HG02970 (cell line): ENCODE data around the gene ESPN.
"Not testable (repeated sequence)": the region's sequence is repeated elsewhere in the genome, so short reads cannot be mapped to it uniquely, and the experiment has no call there.

Source experiments
- ATAC-seq: cut with Tn5 transposase; IDR thresholded peaks from one replicate; pipeline ENCODE4 v1.9.1; 2021; ENCODE audit warnings: mild to moderate bottlenecking, moderate library complexity, moderate number of reproducible peaks; ENCODE audit not compliant: unreplicated experiment, low FRiP score

ESPN gene

DNA sequence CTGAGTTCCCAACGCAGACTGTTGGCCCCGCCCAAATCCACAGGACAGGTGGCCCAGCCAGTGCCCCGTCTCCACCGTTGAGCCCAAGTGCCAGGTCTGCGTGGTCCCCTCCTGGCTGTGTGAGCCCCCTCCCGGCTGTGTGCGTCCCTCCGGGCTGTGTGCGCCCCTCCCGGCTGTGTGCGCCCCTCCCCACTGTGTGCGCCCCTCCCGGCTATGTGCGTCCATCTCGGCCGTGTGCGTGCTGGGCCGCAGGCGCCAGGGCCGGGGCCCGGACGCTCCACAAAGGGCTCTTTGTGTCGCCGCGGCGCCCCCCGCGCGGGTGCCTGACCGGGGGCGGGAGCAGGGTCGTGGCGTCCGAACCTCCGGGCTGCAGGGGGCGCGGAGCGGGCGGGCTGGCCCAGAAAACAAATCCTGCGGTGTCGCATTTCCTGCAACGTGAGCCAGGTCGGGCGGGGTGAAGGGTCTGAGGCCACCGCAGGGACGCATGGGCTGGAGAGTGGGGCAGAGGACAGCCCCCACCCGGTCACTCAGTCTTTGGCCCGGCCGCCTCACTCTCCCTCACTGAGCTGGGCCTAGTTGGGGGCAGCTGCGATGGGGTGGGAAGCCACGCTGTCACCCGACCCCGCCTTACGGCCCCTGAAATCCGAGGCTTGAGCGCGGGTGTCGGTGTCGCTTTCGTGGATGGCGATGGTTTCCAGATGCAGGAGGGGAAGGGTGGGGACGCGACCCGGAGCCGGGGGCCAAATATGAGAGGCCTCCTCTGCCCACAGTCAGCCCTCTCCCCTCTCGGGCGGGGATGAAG lies 22.6 kb downstream of the ESPN start:
- ATAC-seq, result no peak

DNA sequence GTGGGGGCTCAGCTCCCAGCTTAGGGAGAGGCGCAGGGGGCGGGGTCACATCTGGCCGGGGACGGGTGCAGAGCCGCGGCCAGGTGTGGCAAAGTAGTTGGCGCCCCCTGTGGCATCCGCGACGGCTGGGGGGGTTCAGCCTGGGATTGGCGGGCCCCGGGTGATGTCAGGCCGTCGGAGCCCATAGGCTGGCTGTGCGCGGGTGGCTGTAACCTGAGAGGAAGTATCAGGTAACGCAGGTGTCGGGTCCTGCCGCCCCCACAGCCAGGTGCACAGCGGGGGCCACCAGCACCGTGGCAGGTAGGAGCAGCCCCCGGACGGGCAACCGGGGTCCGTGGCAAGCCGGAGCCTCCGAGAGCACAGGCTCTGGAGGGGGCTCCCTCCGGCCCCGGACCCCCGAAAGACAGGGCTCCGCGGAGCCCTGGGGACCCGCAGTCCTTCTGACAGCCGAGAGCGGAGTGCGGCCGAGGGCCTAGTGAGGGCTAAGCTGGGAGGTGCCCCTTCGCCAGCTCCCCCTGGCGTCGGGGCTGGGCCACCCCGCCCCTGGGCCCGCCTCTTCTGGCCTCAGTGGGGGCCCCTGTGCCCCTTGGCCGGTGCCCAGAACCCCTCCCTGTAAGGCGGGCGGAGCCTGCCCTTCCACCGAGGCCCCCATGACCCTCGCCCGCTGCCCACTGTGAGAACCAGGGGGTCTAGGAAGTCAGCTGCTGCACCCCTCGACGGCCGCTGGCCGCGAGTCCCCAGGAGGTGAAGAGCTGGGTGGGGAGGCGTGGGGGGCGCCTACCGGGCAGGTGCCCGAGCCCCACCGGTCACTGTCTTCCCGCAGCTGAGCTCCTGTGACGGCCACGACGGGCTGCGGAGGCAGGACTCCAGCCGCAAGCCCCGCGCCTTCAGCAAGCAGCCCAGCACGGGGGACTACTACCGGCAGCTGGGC lies 23.5 kb downstream of the ESPN start:
- ATAC-seq, result no peak

DNA sequence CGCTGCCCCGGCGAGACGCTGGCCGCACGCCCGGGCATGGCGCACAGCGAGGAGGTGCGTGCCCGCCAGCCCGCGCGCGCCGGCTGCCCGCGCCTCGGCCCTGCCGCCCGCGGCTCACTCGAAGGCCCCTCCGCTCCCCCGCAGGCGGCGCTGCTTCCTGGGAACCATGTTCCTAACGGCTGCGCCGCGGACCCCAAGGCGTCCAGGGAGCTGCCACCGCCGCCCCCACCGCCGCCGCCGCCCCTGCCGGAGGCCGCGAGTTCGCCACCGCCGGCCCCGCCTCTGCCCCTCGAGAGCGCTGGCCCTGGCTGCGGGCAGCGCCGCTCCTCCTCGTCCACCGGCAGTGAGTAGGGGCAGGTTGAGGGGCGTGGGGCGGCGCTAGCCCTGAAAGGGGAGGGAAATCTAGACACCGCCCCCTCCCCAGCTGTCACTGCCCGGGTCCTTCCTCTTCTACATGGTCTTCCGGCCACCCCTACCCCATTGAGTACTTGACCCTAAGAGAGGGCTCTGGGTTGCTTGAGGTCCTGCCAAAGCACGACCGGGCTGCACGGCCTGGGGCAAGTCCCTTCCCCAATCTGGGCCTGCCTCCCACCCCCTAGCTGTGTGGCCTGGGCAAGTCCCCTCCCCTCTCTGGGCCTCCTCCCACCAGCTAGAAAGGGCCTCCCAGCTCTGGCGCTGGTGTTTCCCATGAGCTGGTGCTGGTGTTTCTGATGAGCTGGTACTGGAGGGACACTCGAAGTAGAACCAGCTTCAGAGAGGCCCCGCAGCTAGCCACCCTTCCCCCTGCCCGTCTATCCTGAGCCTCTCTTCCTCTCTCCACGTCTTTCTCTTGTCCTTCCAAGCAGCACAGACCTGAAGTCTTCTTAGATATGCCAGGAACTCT lies 24.4 kb downstream of the ESPN start:
- ATAC-seq, result no peak

DNA sequence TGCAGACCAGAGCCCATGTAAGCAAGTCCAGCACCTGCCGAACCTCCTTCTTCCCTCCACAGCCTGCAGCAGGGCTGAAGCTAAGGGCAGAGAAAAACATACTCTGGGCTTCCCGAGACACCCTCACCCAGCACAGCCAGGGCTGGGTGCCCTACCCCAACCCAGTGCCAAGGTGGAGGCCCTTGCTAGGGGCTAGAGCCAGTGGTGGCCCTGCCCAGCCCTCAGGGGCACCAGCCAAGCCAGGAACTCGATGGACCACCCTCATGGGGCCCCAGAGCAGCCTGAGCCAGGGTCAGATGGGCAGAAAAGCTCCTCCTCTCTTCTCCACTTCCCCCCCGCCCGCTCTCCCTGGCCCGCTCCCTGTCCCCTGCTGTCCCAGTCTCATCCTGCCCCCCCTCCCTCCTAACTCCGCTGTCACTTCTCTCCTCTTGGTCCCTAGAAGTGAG lies 25.5 kb downstream of the ESPN start:
- no peak for ATAC-seq

DNA sequence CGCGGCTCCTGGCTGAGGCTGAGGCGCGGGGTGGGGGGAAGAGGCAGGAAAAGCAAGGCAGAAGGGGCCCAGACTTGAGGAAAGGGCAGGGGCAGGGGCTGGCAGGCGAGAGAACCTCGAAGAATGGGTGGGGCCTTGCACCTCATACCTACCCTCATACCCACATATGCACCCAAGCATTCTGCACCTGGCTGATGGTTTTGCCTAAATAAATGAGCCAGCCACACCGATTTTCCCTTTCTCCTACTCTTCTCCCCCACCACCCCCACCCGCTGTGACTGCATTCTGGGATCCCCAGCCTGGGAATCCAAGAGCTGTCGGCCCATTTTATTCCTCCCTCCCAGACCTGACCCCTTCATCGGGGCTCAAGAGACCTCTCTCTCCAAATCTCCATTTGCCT lies 25.9 kb downstream of the ESPN start:
- not testable (repeated sequence) for ATAC-seq

DNA sequence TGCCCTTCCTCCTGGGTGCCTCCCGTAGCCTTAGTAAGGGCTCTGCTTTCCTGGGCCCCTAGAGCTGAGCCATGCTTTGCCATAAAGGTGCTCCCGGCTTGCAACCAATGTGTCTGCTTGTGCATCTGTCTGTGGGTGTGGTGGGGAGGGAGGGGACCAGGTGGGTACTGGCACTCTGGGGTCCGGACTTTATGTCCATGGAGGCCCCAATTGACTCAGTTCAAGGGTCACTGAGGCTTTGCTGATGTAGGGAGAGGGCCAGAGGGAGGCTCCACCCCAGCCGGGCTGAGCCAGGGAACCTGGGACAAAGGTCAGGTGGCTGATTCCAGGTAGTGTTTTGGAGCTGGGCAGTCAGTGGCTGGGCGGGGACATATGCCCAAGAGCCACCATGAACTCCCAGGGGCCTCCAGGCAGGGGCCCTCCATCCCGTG lies 26.4 kb downstream of the ESPN start:
- ATAC-seq, result no peak

DNA sequence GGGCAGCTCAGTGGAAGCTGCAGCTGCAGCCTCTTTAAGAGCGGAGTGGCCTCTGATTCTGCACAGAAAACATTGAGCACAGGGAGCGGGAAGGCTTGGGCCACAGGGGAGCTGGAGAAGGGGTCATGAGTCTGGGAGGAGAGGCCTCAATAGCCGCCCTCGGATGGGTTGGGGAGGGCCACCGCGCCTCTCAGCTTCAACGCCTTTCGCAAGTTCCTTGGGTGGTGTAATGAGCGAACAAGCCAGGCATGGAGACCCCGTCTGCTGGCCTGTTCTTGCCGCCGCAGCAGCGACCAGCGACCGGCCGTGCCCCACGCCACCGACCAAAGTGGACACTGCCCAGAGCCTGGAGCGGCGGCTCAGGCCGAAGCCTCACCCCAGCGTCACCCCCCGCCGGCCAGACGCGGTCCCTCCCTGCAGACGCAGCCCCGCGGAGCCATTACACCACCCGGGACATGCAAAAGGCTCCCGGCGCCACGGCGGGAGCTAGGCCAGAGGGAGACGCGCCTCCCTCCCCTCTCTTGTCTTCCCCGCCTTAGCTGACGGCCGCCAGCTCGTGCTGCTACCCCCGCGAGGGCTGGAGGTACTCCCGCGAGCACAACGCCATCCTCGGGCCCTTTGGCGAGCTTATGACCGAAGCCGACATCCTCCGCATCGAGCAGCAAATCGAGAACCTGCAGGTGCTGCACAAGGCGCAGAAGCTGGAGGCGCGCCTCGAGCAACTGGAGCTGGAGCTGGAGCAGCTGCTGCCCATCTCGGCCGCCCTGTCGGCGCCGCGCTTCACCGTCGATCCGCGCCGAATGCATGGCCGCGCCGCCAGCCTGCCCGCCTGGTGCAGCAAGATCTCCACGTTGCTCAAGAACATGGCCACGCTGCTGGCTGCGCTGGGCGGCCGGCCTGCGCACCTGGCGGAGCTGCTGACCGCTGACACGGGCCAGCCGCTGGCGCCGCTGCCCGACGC lies 29.6 kb downstream of the ESPN start:
- not testable (repeated sequence) for ATAC-seq

DNA sequence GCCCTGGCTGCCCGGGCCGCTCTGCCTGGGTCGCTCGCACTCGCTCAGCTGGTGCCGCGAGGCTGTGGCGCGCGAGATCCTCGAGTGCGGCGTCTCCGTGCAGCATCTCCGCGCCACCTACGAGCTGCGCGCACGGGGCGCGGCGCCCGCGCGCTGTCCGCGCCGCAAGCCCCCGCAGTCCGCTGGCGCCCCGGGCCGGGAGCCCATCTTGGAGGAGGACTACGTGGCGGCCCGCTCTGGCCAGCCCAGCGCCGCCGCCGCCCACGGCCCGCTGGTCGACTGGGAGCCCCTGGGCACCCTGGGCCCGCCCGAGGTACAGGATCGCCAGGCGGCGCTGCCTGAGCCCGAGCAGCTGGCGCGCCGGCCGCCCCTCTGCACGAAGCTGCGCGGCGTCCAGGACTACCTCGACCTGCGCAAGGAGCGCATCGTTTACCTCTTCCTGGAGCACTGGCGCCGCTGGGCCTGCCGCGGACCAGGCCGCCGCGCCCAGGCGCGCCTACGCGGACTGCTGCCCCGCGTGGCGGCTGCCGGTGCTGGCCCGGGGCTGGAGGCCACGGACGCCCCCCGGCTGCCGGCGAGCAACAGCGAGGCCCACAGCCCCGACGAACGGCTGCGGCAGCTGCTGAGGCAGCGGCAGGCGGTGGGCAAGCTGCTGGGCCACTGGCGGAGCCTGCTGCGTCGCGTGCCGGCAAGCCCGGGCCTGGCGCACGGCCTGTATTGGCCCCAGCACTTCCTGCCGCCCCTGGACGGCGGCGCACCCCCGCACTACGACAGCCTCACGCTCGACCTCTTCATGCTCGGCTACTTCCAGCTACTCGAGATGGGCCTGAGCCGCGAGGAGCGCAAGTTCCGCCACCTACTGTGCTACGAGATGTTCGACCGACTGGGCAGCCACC lies 30.5 kb downstream of the ESPN start:
- no peak for ATAC-seq

DNA sequence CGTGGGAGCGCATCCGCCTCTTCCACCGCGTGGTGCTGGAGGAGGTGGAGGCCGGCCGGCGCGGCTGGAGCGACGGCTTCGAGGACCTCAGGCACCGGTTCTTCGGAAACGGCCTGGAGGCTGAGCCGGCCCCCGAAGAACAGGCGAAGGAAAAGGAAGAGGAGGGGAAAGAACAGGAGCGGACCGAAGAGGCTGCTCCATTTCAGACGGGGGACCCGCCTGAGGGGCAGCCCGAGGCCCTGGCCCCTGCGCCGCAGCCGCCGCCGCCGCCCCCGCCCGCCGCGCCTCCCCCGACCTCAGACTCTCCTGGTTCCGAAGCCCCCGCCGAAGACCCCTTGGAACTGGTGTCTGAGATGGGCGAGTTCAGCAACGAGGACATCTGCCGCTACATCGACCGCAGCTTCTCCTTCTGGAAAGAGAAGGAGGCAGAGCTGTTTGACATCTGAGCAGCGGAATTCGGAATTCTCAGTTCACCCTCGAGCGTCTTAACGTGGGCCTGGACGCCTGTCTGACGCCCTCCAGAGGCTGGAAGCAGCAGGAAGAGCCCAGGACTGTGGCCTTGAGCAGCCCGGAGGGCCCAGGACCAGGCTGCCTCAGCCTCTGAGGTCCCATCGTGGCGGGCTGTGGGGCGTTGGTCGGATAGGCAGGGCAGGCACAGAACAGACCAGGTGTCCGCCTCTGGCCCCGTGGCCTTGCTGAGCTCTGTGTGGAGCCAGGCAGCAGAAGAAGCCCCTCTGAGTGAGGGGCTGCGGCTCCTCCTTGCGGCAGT lies 31.4 kb downstream of the ESPN start:
- not testable (repeated sequence) for ATAC-seq

DNA sequence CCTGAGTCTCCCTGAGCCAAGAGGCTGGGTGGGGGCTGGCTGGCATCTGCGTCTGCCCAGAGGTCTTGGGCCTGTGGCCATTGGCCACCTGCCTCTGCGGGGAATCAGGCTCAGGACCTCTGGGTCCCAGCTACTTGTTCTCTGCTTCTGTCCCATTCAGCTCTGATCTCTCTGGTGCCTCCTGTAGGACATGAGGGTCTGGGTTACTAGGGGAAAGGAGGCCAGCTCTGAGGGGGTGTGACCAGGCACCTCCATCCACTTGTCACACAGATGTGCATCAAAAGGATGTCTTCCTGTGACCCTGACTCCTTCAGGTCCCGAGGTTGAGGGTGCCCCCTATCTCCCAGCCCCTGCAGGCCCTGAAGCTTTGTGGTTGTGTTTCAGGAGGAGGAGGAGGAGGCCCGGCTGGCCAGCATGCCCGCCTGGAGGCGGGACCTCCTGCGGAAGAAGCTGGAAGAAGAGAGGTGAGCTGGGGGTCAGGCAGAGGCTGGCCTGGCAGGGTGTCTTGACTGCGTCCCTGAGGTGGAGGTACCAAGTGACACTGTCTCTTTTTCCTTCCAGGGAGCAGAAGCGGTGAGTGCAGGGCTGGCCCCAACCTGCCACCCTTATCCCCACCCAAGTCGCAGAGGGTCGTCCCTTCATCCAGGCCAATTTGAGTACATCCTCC lies 32.4 kb downstream of the ESPN start:
- ATAC-seq, result no peak

DNA sequence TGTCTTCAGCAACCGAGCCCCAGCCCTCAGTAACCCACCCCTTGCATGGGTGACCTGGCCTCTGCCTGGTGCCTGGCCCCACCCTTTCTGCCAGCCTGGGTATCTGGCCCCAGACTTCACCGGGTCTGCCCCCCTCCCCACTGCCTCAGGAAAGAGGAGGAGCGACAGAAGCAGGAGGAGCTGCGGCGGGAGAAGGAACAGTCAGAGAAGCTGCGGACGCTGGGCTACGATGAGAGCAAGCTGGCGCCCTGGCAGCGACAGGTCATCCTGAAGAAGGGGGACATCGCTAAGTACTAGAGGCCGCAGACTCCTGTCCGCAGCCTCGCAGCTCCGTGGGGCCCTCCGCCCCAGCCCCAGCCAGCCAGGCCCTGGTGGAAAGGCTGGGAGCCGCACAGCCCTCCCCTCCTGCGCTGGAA lies 35.3 kb downstream of the ESPN start:
- no peak for ATAC-seq

DNA sequence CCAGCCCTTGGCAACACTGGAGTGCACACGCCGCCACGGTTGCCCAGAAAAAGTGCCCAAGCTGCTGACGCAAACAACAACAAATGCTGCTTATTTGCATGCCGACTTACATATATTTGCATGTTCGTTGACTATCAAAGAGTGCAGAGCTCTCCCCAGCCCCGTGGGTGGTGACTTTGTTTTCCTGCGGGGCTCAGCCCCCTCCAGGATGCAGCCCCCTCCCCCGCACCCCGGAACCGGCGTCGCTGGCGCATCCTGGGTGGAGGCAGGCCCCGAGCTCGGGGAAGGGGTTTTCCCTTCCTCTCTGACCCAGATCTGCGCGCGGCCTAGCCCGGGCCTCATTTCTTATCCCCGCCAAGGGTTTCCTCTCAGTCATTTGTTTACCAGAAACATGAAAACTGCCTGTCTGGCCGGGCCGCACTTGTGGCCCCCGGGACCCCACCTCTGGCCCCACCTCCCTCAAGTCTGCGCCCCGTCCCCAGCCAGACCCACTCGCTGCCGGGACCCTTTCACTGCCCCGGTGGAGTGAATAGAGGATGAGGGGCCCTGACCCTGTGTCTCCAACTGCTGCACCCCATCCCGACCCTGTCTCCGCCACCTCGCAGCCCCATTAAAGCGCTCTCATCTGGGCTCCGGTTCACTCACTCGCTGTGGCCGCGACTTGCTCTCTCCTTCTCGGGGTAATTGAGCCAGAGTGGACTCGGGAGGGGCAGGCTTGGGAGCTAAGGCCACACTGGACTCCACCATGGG lies 35.9 kb downstream of the ESPN start:
- no peak for ATAC-seq

DNA sequence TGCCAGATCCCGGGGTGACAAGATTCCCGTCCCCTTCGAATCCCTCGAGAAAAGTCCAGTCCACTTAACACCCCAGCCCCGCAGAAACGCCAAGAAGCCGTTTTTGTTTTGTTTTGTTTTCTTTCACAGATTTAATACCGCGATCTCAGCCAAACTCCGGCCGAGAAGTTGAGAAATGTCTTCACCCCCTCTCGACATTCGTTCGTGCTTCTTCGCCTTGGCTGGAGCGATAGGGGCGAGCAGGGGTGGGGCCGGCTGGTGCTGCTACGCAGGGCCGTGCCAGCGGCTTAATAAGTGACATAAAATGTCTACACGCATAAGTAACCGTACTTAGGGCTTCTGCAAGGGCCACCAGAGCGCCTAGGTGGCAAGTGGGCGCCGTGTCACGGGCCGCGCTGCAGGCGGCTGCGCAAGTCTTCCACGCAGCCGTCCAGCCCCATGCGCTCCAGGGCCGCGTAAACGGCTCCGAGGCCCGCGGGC lies 36.5 kb downstream of the ESPN start:
- no peak for ATAC-seq

DNA sequence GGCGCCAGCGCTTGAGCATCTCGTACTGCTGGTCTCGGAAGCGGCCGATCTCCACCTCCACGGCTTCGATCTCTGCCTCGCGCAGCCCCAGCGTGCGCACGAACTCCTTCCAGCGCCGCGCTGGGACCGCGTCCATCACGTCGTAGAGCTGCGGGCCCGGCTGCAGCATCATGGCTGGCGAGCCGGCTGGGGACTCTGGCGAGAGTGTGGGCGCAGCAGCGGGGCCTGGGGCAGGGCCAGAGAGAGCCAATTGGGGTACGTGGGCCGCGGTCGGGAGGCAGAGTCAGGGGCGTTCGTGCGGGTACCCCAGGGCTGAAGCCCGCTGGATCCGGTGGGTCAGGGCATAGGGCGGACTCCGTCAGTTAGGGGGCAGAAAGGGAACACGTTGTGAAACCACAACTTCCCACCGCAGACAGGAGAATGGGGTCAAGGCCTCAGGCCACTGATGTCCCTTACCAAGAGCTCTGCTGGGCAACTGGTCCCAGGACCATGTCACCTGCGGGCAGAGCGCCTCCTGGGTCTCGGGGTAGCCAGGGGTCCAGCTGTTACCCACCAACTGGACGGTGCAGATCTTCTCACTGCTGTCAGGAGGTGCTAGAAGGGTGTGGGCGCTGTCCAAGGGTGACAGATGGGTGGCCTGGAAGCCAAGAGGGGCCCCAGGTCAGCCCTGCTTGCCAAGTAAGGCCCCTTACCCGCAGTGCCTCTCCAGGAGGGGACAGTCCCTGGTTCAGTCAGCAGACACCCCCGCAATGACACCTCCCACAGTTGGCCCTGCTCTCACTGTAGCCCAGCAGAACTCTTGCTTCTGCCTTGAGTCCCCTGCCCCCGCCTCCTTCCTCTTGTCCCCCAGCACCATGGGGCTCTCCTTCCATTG lies 37.2 kb downstream of the ESPN start:
- ATAC-seq, result no peak

DNA sequence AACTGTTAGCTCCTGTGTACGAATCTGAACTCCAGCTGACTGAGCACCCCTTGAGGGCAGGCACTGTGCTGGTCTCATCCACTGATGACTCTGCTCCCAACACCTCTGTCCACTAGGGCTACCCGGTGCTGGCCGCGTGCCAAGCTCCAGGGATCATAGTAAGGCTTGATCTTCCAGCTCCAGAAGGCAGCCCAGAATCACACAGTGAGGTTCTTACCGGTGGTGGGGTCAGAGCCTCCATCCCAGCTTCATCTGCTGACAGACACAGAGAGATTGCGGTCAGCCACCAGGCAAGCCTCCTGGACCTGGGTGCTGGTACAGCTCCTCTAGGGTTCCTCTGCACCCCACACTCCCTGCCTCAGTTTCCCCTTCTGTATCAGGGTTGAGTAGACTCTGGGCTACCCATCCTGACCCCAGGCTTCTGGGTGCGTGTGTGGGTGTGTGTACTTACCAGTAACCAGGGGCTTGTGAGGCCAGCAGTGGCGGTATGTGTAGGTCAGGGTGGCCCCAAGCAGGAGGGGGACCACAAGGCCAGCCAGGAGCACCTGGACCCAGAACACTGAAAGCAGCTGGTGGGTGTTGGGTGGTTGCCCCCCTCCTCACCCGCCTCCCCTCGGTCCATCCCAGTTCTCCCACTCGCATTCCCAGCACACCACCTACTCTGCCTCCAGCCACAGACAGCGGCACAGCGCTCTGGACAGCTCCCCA lies 38.0 kb downstream of the ESPN start:
- no peak for ATAC-seq
